Activated CD8-positive, alpha-beta memory T cell treated with anti-CD3 and anti-CD28 coated beads for 48 hours (primary cell): ENCODE measurements around the gene MALAT1.
"Not testable (repeated sequence)": the region's sequence is repeated elsewhere in the genome, so short reads cannot be mapped to it uniquely, and the experiment has no call there.

Source experiments
- DNase-seq, 3 experiments: peaks; one replicate each; pipeline ENCODE4 v3.0.0-alpha.2; 2020; ENCODE audit warnings: low read depth in 2 of 3, low spot score in 2 of 3

MALAT1 gene

DNA sequence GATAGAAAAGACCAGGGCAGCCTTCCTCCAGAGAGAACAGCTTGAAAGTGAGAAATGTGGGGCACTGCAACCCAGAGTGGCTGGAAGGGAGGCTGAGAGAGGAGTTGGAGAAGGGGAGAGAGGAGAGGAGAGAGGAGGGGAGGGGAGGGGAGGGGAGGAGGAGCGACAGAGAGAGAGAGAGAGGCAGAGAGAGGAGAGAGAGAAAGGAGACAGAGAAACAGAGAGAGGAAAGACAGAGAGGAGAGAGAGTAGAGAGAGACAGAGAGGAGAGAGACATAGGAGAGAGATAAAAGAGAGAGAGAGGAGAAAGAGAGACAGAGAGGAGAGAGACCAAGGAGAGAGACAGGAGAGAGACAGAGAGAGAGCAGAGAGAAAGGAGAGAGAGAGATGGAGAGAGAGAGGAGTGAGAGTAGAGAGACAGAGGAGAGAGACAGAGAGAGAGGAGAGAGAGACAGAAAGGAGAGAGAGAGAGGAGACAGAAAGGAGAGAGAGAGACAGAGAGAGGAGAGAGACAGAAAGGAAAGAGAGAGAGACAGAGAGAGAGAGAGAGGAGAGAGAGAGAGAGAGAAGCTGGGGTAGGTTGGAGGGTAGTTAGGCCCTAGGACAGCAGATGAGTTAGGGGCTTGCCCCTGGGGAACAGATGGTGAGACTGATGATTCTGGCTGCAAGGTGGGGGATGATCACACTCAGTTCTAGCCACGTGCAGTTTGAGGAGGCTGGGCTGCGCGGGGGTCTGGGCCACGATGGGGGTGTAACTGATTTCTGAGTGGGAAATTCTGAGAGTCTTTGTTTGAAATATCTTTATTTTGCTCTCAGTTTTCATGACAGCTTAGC lies 17.5 kb downstream of the MALAT1 start:
- DNase-seq, result no peak

- not testable (repeated sequence) for DNase-seq
Observed at GRCh38 chr11:65518941-65519549, 20.2 kb downstream of the MALAT1 start.

DNA sequence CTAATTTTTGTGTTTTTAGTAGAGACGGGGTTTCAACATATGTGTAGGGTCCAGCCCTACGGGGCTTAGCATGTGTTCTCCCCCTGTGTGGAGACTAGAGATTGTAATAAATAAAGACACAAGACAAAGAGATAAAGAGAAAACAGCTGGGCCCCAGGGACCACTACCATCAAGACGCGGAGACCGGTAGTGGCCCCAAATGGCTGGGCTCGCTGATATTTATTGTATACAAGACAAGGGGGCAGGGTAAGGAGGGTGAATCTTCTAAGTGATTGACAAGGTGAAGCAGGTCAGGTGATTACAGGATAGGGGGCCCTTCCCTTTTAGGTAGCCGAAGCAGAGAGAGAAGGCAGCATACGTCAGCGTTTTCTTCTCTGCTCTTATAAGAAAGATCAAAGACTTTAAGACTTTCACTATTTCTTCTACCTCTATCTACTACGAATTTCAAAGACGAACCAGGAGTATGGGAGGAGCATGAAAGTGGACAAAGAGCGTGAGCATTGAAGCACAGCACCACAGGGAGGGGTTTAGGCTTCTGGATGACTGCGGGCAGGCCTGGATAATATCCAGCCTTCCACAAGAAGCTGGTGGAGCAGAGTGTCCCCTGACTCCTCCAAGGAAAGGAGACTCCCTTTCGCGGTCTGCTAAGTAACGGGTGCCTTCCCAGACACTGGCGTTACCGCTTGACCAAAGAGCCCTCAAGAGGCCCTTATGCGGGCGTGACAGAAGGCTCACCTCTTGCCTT lies 23.1 kb downstream of the MALAT1 start:
- DNase-seq, result not testable (repeated sequence)

DNA sequence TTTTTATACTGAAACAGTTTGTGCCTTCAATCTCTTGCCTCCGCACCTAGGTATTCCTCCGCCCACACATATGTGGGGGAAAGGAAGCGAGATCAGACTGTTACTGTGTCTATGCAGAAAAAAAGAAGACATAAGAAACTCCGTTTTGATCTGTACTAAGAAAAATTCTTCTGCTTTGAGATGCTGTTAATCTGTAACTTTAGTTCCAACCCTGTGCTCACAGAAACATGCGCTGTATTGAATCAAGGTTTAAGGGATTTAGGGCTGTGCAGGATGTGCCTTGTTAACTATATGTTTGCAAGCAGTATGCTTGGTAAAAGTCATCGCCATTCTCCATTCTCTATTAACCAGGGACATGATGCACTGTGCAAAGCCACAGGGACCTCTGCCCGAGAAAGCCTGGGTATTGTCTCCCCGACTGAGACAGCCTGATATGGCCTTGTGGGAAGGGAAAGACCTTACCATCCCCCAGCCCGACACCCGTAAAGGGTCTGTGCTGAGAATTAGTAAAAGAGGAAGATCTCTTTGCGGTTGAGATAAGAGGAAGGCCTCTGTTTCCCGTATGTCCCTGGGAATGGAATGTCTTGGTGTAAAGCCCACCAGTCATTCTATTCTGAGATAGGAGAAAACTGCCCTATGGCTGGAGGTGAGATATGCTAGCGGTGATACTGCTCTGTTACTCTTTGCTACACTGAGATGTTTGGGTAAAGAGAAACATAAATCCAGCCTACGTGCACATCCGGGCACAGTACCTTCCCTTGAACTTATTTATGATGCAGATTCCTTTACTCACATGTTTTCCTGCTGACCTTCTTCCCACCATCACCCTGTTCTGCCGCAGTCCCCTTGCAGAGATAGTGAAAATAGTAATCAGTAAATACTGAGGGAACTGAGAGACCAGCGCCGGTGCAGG lies 24.1 kb downstream of the MALAT1 start:
- DNase-seq, result not testable (repeated sequence)

DNA sequence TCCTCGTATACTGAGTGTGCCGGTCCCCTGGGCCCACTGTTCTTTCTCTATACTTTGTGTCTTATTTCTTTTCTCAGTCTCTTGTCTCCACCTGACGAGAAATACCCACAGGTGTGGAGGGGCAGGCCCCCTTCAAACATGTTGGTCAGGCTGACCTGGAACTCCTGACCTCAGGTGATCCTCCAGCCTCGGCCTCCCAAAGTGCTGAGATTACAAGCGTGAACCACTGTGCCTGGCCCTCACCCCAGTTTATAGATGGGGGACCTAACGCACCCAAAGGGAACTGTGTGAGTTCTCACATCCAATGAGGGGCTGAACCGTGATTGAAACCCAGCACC lies 24.8 kb downstream of the MALAT1 start:
- DNase-seq, result not testable (repeated sequence)

DNA sequence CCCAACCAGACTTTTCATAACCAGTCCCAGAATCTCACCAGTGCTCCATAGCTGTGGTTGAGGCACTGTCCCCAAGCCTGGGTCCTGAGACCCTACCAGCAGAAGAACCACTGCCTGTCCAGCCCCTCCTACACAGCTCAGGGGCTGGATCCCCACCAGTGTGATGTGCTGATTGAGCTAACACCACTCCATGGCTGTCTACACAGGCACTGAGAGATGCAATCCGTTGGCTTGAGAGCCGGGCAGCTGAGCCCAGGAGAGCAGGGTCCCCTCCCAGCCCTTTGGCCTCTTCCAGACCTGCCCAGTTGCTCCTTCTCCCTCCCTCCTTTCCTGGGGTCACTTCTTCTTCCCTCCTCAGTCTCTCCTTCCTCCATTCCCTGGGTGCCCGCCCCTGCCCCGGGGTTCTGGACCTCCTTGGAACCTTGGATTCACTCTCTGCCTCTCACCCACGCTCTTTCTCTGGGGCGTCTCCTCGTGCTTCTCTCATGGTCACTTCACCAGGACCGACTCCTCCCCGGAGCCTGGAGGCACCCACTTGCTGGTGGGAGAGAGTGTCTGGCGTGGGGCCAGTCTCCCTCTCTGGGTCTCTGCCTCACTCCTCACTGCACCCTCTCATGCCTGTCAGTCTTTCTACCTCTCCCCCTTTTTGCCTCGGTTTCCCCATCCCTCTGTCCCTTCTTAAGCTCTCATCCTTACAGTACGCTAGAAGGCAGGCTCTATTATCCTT lies 25.3 kb downstream of the MALAT1 start:
- DNase-seq, result no peak

- peak; percentile 62 to 82 (median 75) for DNase-seq
Observed at GRCh38 chr11:65524741-65525545, 26.1 kb downstream of the MALAT1 start, which contains the start of gene SCYL1. Gene SCYL1, plus strand, starts transcription at chr11:65525083. Its CDS starts 71 bp downstream, at chr11:65525154.

DNA sequence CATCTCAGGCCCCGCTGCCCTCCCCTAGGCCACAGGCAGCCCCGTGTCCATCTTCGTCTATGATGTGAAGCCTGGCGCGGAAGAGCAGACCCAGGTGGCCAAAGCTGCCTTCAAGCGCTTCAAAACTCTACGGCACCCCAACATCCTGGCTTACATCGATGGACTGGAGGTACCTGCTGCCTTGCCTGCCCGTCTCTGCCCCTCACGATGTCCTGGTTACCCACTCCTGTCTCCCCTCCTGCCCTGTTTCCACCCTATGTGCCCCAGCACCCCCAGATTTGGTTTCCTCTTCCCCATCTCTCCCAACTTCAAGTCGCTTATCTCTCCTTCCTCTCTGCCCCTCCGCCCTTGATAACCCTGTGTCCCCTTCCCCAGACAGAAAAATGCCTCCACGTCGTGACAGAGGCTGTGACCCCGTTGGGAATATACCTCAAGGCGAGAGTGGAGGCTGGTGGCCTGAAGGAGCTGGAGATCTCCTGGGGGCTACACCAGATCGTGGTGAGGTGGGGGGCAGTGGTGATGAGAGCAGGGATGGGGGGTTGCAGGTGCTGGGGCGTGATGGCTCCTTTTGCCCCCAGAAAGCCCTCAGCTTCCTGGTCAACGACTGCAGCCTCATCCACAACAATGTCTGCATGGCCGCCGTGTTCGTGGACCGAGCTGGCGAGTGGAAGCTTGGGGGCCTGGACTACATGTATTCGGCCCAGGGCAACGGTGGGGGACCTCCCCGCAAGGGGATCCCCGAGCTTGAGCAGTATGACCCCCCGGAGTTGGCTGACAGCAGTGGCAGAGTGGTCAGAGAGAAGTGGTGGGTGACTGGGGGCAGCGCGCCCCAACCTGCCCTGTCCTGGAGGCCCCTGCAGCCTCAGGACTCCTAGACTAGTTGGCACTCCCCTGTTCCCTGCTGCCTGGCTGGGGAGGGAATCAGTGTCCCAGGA lies 27.0 kb downstream of the MALAT1 start:
- no peak for DNase-seq

- DNase-seq, result no peak
Observed at GRCh38 chr11:65526744-65527143, 27.9 kb downstream of the MALAT1 start.

DNA sequence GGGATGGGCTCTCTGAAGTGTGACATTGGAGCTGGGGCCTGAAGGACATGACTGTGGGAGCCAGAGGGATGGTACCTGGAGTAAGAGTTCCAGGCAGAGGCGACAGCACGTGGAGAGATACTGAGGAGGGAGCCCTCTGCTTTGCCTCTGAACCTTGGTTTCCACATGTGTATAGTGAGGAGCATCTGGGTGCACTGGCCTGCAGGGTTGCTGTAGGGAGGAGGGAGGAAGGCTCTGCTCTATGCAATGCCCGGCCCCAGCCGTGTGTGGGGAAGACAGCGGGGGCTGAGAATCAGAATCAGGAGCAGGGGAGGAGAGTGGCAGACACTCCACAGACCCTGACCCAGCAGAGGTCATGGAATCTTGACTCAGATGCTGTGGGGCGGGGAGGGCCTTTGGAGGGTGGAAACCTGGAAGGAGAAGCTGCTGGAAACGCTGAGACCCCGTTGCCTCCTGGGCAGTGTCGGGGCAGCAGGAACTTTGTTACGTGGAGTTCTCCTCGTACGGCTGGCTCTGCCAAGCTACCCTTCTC lies 30.0 kb downstream of the MALAT1 start:
- no peak for DNase-seq

DNA sequence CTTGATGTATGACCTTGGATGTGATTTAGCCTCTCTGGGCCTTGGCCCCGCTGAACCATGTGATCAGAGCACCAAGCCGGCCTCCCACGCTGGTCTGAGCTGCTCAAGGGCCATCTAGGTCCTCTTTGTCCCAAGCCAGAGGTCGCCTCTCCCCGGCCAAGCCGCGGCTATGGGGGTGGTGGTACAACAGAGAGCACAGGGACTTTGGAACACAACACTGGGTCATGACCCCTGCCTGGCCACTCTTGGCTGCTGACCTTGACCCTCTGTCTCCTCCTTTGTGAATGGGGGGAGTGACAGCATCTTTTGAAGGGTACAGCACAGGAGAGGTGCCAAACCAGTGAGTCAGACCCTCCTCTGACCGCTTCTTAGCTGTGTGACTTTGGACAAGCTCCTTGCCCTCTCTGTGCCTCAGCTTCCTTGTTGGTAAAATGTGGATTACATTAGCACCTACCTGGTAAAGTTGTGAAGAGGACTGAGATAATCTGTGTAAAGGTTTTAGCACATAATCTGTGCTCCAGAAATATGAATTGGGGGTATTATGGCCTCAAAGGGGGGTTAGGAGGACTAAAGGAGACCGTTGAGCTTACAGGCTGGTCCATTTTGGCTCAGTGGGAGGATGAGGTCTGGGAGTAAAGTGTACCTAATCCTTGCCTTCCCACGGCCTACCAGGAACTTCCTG lies 30.8 kb downstream of the MALAT1 start:
- no peak for DNase-seq

DNA sequence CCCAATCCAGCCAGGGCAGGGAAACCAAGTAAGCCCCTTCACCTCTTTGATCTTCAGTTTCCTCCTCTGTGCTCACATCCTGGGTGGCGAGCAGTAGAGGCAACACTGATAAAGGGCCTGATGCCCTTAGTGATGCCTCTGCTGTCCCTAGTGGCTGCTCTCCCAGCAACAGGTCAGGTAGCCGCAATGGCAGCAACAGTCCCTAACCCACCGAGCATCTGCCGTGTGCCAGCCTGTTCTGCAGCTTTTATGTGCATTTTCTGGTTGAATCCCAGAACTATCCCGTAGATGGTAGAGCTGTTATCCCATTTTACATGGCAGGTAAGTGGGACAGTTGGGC lies 31.3 kb downstream of the MALAT1 start:
- no peak for DNase-seq

DNA sequence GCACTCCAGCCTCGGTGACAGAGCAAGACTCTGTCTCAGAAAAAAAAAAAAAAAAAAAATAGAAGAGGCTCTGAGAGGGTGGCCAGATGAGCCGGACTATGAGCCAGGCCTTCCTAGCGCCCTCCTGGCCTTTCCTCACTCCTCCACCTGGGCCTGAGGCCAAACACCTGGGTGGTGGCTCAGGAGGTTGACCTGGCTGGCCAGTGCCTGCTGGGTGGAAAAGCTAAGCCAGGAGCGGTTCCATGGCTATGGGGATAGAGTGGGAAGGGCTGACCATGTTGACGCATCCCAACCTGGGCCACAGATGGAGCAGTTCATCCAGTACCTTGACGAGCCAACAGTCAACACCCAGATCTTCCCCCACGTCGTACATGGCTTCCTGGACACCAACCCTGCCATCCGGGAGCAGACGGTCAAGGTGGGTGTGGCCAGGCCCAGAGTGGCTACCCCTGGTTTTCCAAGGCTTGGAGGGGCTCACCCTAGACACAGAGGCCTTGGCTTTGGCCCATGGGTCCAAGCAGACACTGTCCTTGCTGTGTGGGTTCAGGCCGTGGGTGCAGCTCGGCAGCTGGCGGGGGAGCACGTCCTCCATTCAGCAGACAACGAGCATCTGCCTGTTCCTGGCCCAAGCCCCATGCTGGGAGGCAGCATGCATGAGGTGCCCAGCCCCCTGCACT lies 33.7 kb downstream of the MALAT1 start:
- DNase-seq, result no peak

DNA sequence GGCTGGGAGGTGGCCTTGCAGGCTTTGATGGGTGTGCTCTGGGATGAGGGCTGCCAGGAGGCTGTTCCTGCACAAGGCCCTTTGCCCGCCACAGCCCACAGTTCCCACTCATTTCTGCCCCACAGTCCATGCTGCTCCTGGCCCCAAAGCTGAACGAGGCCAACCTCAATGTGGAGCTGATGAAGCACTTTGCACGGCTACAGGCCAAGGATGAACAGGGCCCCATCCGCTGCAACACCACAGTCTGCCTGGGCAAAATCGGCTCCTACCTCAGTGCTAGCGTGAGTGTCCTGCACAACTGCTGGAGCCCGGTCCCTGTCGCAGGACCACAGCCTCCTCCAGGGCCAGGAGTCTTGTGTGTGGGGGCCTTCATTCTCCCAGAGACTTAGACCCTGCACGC lies 36.3 kb downstream of the MALAT1 start:
- DNase-seq, result no peak

DNA sequence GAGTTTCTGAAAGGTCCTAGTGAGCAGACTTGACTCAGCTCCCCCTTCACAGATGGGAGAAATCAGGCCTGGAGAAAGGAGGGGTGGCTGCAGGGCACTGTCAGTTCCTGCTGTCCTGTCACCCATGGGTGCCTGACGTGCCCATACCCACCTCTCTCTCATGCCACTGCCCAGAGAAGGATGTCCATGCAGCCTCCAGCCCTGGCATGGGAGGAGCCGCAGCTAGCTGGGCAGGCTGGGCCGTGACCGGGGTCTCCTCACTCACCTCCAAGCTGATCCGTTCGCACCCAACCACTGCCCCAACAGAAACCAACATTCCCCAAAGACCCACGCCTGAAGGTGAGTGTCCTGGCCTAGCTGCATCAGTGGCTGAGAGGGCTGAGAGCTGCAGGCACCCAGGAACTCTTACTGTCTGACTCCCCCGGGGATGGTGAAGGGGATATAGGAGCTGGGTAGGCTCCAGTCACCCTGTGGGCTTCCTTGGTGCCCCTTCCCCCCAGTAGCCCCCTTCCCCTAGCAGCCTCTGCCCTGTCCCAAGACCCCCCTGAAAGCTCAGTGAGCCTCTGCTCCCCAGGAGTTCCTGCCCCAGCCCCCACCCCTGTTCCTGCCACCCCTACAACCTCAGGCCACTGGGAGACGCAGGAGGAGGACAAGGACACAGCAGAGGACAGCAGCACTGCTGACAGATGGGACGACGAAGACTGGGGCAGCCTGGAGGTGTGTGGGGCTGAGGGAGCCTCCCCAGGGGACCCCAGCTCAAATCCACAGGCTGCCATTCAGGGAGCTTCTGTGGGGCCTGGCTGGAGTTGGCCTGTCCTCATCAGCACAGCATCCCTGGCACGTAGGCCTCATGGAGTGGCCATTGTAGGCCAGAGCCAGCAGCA lies 37.8 kb downstream of the MALAT1 start:
- DNase-seq, result no peak

DNA sequence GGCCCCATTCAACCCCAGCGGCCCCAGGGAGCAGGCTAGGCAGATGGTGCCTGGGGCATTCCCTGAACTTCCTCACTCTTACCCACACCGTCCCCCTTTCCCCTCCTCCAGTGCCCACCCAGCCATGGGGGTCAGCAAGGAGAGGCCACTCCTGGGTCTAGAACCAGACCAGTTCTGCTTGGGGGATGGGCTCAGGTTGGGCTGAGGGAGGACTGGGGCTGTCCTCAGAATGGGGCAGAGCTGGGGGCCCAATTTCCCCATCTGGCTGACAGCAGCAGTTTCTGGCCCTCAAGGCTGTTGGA lies 38.4 kb downstream of the MALAT1 start:
- no peak for DNase-seq
